Cardiac muscle cell (in vitro differentiated cells and primary cell): ENCODE data around the gene NAP1L1. TPM values are rescaled to one million over a fixed set of nuclear protein-coding genes. Genes with fewer than 3 reads are reported as not detected.

ENCODE experiments used
- DNase-seq, 2 donors: peaks; one replicate each; pipeline versions ENCODE4 v3.0.0 to v3.0.0-alpha.2; 2010 to 2017; ENCODE audit warnings: low read depth in 1 of 2, low spot score in 1 of 2
- H3K27ac ChIP-seq: fragments of 200-600 bp; sonication (generic); 2 replicates; pipeline ENCODE4 v1.5.1; 2016
- H3K27me3 ChIP-seq: fragments of 200-600 bp; sonication (generic); 2 replicates; pipeline ENCODE4 v1.6.0; 2016; ENCODE audit warnings: control low read depth
- H3K36me3 ChIP-seq: fragments of 200-600 bp; sonication (generic); 2 replicates; pipeline ENCODE4 v1.5.1; 2016; ENCODE audit warnings: control low read depth
- H3K4me1 ChIP-seq: fragments of 200-600 bp; sonication (generic); 2 replicates; pipeline ENCODE4 v1.8.1; 2017; ENCODE audit warnings: low read depth, mild to moderate bottlenecking, mixed run types
- H3K4me3 ChIP-seq: fragments of 200-600 bp; sonication (generic); 2 replicates; pipeline ENCODE4 v1.5.1; 2016; ENCODE audit warnings: mild to moderate bottlenecking
- H3K9me3 ChIP-seq: fragments of 200-600 bp; sonication (generic); 2 replicates; pipeline ENCODE4 v1.5.1; 2017; ENCODE audit warnings: low read depth, mild to moderate bottlenecking, control low read depth
- polyA plus RNA-seq: library from polyadenylated mRNA; unstranded; fragments of >200 nt; fragmentation: Nextera tagmentation; extraction: Ambion mirVana; gene quantifications from 2 replicates; pipeline ENCODE4 v1.2.1, GENCODE V29; 2016
- total RNA-seq: library from RNA; depleted of rRNA; stranded (reverse); fragments of >200 nt; gene quantifications from 2 replicates; pipeline ENCODE4 v1.2.3, GENCODE V29; 2016
- TF ChIP-seq, protein P1 (sequence below): IDR thresholded peaks from 2 replicates; pipeline ENCODE4 v1.5.1; 2012; ENCODE audit warnings: low read depth, mild to moderate bottlenecking, low read length

The NAP1L1 gene
- total and polyA plus RNA-seq, 2 experiments from 2014 or later: 214 to 671 TPM

DNA sequence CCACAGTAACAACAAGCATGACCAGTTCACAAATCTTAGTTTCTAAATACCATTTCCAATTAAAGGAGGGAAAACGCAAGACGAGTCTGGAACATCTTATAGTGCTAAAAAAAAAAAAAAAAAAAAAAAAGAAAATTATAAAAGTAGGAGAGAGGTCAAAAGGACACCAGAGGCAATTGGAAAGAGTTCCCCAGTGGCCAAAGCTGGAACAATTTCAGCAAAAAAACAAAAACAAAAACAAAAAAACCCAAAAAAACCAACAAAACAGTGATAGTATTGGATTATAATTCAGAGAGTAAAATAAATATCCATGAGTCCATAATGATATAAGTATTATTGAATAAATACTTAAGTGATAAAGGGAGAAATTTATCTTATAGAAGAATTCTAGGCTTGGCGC lies 10.3 kb upstream of the NAP1L1 start:
- Histone ChIP-seq H3K36me3 (no peaks in the 10 kb centered on the region), H3K27me3 (no peaks in the 10 kb centered on the region), H3K4me3 (no peak overlapping the region), H3K4me1 (peaks cover 3% of the 10 kb centered on the region), H3K27ac (no peak overlapping the region), H3K9me3 (no peaks in the 10 kb centered on the region)
- no peak for DNase-seq
- TF ChIP-seq, protein P1, sequence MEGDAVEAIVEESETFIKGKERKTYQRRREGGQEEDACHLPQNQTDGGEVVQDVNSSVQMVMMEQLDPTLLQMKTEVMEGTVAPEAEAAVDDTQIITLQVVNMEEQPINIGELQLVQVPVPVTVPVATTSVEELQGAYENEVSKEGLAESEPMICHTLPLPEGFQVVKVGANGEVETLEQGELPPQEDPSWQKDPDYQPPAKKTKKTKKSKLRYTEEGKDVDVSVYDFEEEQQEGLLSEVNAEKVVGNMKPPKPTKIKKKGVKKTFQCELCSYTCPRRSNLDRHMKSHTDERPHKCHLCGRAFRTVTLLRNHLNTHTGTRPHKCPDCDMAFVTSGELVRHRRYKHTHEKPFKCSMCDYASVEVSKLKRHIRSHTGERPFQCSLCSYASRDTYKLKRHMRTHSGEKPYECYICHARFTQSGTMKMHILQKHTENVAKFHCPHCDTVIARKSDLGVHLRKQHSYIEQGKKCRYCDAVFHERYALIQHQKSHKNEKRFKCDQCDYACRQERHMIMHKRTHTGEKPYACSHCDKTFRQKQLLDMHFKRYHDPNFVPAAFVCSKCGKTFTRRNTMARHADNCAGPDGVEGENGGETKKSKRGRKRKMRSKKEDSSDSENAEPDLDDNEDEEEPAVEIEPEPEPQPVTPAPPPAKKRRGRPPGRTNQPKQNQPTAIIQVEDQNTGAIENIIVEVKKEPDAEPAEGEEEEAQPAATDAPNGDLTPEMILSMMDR: no peak

DNA sequence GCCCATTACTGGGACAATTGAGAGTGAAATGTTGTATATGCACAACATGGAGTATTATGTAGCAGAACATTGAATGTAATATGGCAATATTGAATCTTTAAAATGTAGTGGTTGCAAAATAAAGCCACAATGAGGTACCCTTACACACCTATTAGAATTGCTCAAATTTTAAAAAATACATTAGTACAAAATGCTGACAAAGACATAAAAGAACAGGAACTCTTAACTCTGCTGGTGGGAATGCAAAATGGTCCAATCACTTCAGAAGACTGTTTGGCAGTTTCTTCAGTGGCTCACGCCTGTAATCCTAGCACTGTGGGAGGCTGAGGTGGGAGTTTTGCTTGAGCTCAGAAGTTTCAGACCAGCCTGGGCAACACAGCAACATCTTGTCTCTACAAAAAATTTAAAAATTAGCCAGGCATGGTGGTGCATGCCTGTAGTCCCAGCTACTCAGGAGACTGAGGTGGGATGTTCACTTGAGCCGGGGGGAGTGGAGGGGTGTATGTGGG lies 6.8 kb upstream of the NAP1L1 start:
- no peak overlapping the region for H3K4me3 ChIP-seq

DNA sequence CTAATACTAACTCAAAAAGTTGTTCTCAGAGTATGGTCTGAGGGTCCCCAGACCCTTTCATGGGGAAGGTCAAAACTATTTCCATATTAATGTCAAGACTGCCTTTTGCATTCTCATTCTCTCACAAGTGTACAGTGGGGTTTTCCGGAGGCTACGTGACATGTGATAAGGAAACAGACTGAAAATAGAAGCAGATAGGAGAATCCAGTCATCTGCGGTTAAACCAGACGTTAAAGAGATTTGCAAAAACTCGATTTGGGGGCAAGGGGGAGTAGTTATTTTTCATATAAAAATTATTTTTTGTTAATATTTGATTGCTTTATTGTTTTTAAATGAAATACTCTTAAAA lies 1.0 kb upstream of the NAP1L1 start:
- peak overlapping the region; percentile 97 for H3K27ac ChIP-seq
- peak overlapping the region; percentile 92 for H3K4me3 ChIP-seq
- H3K27me3 ChIP-seq: no peaks in the 10 kb centered on the region
- TF ChIP-seq, protein P1: no peak
- H3K36me3 ChIP-seq: no peaks in the 10 kb centered on the region
- no peaks in the 10 kb centered on the region for H3K9me3 ChIP-seq
- peaks cover 36% of the 10 kb centered on the region for H3K4me1 ChIP-seq
- DNase-seq: peak; percentile 27 to 42

More for the DNA sequence above, 6.8 kb upstream of the NAP1L1 start:
- Histone ChIP-seq H3K27me3 (no peaks in the 10 kb centered on the region), H3K27ac (no peak overlapping the region), H3K9me3 (no peaks in the 10 kb centered on the region), H3K4me1 (peaks cover 9% of the 10 kb centered on the region), H3K36me3 (no peaks in the 10 kb centered on the region)
- DNase-seq: no peak
- TF ChIP-seq, protein P1: no peak

DNA sequence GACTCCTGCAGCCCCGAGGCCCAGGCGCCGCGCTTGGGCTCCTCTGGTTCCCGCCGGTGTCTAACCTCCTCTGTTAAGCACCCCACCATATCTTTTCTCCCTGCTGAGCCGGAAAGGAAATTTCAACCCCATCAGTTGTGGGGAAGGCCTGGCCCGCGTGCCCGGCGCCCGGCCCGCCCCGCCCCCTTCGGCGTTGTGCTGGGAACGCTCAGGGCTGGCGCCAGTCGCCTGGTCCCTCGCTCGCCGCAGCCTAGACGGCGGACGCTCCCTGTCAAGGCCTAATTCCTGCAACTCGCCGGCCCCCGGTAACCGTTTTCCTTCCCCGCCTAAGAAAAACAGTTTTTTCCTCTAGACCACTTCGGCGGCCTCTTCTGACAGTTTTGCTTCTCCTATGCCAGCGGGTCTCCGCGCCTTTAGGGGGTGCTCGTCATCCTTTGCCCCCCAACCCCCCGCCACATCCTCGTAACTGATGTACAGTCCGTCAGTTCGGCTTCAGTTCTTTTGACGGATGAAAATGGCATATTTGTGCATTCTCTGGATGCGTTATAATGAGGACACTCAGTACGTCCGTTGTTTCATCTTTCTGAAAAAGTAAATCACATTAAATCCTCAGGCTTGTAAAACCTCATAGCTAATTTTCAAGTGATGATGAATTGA lies 506 bp upstream of the NAP1L1 start:
- TF ChIP-seq, protein P1: peak; percentile 34
- DNase-seq: peak in 1 of 2 donors; percentile 88
- Histone ChIP-seq H3K4me3 (peak overlapping the region; percentile 92), H3K27me3 (no peaks in the 10 kb centered on the region), H3K4me1 (peaks cover 38% of the 10 kb centered on the region), H3K27ac (peak overlapping the region; percentile 97), H3K36me3 (no peaks in the 10 kb centered on the region), H3K9me3 (no peaks in the 10 kb centered on the region)

DNA sequence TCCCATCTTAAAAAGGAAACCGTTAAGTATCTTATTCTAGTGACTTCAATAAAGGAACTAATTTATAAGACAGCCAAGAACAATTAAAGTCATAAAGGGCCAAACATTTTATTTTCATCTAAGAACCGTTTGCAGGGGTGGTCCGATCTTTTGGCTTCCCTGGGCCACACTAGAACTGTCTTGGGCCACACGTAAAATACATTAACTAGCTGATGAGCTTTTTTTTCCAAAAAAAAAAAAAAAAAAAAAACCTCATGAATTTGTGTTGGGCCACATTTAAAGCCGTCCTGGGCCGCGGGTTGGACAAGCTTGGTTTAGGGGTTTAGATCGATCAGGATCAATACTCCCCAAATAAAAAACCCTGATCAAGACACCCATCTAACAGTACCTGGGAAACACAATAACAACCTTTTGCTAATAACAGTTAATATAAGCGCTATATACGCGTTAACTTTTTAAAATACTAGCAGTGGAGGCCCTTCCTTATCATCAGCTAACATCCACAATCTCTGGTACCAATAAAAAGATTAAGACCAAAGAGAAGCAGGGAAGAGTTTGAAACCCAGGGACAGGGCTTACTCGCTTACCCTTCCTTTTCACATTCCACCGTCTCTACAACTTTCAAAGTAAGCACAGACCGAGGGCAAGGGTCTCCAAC lies 1.1 kb downstream of the NAP1L1 start:
- peaks cover 38% of the 10 kb centered on the region for H3K4me1 ChIP-seq
- H3K9me3 ChIP-seq: no peaks in the 10 kb centered on the region
- no peaks in the 10 kb centered on the region for H3K36me3 ChIP-seq
- H3K4me3 ChIP-seq: peak overlapping the region; percentile 92
- no peak for DNase-seq
- H3K27me3 ChIP-seq: no peaks in the 10 kb centered on the region
- TF ChIP-seq, protein P1: no peak
- peak overlapping the region; percentile 97 for H3K27ac ChIP-seq
